GM21526 (cell line): ENCODE measurements around the gene OPA1.

Source experiments
- ATAC-seq: cut with Tn5 transposase; IDR thresholded peaks from one replicate; pipeline ENCODE4 v1.9.1; 2021; ENCODE audit warnings: moderate library complexity; ENCODE audit not compliant: unreplicated experiment, low FRiP score

OPA1 gene

GRCh38 chr3:193645806-193646205 is 52.8 kb downstream of the OPA1 start:
- ATAC-seq = no peak

- no peak for ATAC-seq
Measured at GRCh38 chr3:193648542-193649076, 55.6 kb downstream of the OPA1 start.

- no peak for ATAC-seq
Measured at GRCh38 chr3:193650585-193650984, 57.6 kb downstream of the OPA1 start.

- no peak for ATAC-seq
Measured at GRCh38 chr3:193655831-193656433, 62.9 kb downstream of the OPA1 start.

GRCh38 chr3:193656445-193656844 is 63.4 kb downstream of the OPA1 start:
- ATAC-seq = no peak

- no peak for ATAC-seq
Measured at GRCh38 chr3:193656878-193657282, 63.9 kb downstream of the OPA1 start.

- no peak for ATAC-seq
Measured at GRCh38 chr3:193660171-193660570, 67.2 kb downstream of the OPA1 start.

- ATAC-seq = no peak
Measured at GRCh38 chr3:193660698-193661411, 67.8 kb downstream of the OPA1 start.

GRCh38 chr3:193662757-193663322 is 69.8 kb downstream of the OPA1 start:
- no peak for ATAC-seq

GRCh38 chr3:193665370-193665989 is 72.5 kb downstream of the OPA1 start:
- no peak for ATAC-seq

GRCh38 chr3:193673845-193674244 is 80.8 kb downstream of the OPA1 start:
- no peak for ATAC-seq

- ATAC-seq = no peak
Measured at GRCh38 chr3:193674714-193675113, 81.7 kb downstream of the OPA1 start.

GRCh38 chr3:193677734-193678133 is 84.7 kb downstream of the OPA1 start:
- ATAC-seq = no peak

GRCh38 chr3:193680220-193680619 is 87.2 kb downstream of the OPA1 start:
- no peak for ATAC-seq

- ATAC-seq = no peak
Measured at GRCh38 chr3:193681631-193682030, 88.6 kb downstream of the OPA1 start.

GRCh38 chr3:193686665-193687483 is 93.9 kb downstream of the OPA1 start:
- ATAC-seq = no peak

- no peak for ATAC-seq
Measured at GRCh38 chr3:193688834-193689714, 96.1 kb downstream of the OPA1 start.

- ATAC-seq = no peak
Measured at GRCh38 chr3:193693774-193694173, 100.8 kb downstream of the OPA1 start.

GRCh38 chr3:193701953-193702635 is 109.1 kb downstream of the OPA1 start:
- no peak for ATAC-seq
